T47D (cell line): ENCODE measurements around the gene AKAP8L.

ENCODE experiments used
- DNase-seq, 2 experiments: peaks; one replicate each; pipeline versions ENCODE4 v3.0.0 to v3.0.0-alpha.2; 2011 to 2012; ENCODE audit warnings: low read depth in 1 of 2, low spot score in 1 of 2
- JUND ChIP-seq: IDR thresholded peaks from 2 replicates; pipeline ENCODE4 v1.6.1; 2012; ENCODE audit warnings: low read depth
- in situ Hi-C: cut with HindIII; loops from 2 replicates; pipeline ENCODE4 v1.10.0; 2016; ENCODE audit warnings: low sequenced_read_pairs, low pct_unique_long_range_greater_than_20kb

Gene AKAP8L

DNA sequence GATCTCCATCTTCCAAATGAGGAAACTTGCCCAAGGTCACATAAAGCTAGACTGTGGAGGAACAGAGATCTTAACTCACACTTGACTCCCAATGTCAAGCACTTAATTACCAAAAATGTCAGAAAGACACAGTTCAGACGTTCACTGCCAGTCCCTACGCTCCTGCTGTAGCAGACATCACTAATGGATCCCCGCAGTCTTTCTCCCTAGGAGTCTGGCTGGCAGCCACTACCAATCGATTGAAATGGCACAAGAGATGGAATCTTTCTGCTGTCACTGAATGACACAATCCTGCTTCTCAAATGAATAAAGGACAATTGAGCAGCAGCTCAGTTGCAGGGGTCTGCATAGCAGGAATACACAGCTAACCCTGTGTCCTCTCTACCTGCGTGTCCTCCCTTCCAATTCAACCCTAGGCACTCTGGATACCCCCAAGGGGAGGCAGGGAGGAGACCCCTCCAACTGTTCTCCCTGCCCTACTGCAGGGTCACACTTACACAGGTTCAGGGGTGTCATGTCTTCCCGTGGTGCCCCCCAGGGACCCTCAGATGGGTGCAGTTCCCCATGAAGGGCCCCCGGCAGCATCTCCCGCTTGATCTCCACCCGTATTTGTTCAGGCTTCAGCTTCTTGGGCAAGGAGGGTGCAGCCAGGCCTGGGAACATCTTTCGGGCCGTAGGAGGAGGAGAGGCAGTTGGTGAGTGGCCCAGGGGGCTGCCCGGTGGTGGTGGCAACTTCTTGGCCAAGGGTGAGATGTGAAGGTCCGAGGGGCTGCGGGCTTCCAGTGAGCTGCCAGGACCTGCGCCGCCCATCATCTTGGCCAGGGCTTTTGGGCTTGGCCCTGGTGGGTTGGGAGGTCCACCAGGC lies 7.9 kb upstream of the AKAP8L start:
- peak; percentile 53 to 80 for DNase-seq
- in situ Hi-C loops, result no loop called here
- no peak for TF ChIP-seq JUND

- in situ Hi-C loops, result no loop called here
- TF ChIP-seq JUND, result no peak
These were observed 6.6 kb upstream of the AKAP8L start for GRCh38 chr19:15425321-15425950.

GRCh38 chr19:15424692-15425272 lies 6.0 kb upstream of the AKAP8L start:
- in situ Hi-C loops, result no loop called here
- TF ChIP-seq JUND, result no peak

More at GRCh38 chr19:15425321-15425950, 6.6 kb upstream of the AKAP8L start:
- DNase-seq, result no peak

GRCh38 chr19:15424121-15424520 lies 5.3 kb upstream of the AKAP8L start:
- in situ Hi-C loops, result no loop called here

More at GRCh38 chr19:15424692-15425272, 6.0 kb upstream of the AKAP8L start:
- DNase-seq, result no peak

GRCh38 chr19:15423130-15423529 lies 4.3 kb upstream of the AKAP8L start:
- no peak for TF ChIP-seq JUND
- in situ Hi-C loops, result no loop called here
- no peak for DNase-seq

More at GRCh38 chr19:15424121-15424520, 5.3 kb upstream of the AKAP8L start:
- DNase-seq, result no peak
- no peak for TF ChIP-seq JUND

DNA sequence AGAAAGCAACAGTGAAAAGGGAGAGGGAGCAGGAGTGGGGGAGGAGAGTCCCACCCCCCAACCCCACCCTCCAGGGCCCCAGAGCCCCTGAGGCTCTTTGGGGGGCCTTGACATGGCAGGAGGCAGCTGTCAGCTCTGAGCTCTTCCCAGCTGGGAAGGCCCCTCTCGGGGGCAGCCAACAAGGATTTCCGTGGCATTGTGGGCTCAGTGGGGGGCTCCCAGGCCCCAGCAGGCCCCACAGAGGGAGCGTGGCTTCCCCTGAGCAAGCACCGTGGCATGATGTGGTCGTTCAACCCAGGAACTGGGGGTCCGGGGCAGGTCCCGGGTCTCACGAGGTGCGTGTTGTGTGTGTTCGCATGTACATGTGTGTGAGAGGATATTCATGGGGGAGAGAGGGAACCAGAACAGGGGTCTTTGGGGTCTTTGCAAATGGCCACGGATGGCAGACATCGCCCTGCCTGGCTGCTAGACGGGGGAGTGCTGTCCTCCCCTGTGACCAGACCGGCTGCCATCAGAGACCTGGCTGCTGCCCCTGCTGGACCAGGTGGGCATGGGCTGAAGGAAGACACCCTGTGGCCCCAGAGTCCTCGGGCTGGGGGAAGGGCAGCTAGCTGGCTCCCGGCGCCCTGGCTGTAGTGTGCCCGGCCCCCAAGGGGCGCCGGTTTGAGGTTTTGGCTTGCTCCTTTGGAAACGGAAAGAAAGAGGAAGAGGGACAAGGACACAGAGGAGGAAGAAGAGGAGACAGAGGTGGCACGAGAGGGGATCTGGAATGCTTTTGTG lies 3.7 kb upstream of the AKAP8L start:
- TF ChIP-seq JUND, result no peak
- in situ Hi-C loops, result no loop called here
- no peak for DNase-seq

- no peak for TF ChIP-seq JUND
- in situ Hi-C loops, result no loop called here
- DNase-seq, result no peak
These were observed 3.0 kb upstream of the AKAP8L start for GRCh38 chr19:15421721-15422260.

GRCh38 chr19:15421136-15421695 lies 2.4 kb upstream of the AKAP8L start:
- in situ Hi-C loops, result no loop called here
- TF ChIP-seq JUND, result no peak
- no peak for DNase-seq

- in situ Hi-C loops, result no loop called here
- no peak for TF ChIP-seq JUND
- peak in 1 of 2 experiments; percentile 13 for DNase-seq
These were observed 731 bp upstream of the AKAP8L start for GRCh38 chr19:15419413-15420025.

DNA sequence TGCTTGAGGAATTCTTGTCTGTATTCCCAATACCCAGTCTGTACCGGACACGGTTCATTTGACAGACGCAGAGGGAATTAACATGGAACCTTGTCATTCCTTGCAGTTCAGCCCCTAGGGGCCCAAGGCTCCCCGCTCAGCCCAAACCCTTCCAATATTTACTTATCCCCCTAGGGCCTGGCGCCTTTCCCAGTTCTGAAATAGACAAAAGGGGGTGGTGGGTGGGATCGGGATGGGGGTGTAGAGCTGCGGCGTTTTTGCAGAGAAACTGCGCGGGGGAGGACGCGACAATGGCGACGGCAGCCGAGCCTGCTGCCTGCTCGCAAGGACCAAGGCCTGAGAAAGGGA lies 583 bp downstream of the AKAP8L start:
- peak in 1 of 2 experiments; percentile 30 for DNase-seq
- no peak for TF ChIP-seq JUND
- in situ Hi-C loops, result no loop called here

GRCh38 chr19:15417699-15418098 lies 1.1 kb downstream of the AKAP8L start:
- in situ Hi-C loops, result no loop called here
- peak in 1 of 2 experiments; percentile 10 for DNase-seq

More at GRCh38 chr19:15417699-15418098, 1.1 kb downstream of the AKAP8L start:
- no peak for TF ChIP-seq JUND
